Stimulated activated CD8-positive, alpha-beta memory T cell treated with anti-CD3 and anti-CD28 coated beads, Interleukin-4, amount 100 ng/mL, for 48 hours (primary cell): ENCODE results near the gene TMF1.
A peak's percentile ranks its signal among the peaks of the same experiment; 100 is the strongest.

Experiments used
- DNase-seq: peaks from one replicate; pipeline ENCODE4 v3.0.0-alpha.2; 2020

Gene TMF1

GRCh38 chr3:69081583-69082262, 29.6 kb upstream of the TMF1 start:
- peak; percentile 43 for DNase-seq

- peak; percentile 95 for DNase-seq
Observed at GRCh38 chr3:69080233-69080920, 28.2 kb upstream of the TMF1 start, which contains the start of gene UBA3. TSS of gene UBA3 (minus strand) at chr3:69080365. CDS start at chr3:69080353, 12 bp downstream.

- no peak for DNase-seq
Observed at GRCh38 chr3:69079269-69080159, 27.4 kb upstream of the TMF1 start.

- DNase-seq = no peak
Observed at GRCh38 chr3:69072928-69073327, 20.8 kb upstream of the TMF1 start.

GRCh38 chr3:69066121-69066520, 14.0 kb upstream of the TMF1 start:
- DNase-seq = no peak

- DNase-seq = no peak
Observed at GRCh38 chr3:69065318-69065964, 13.3 kb upstream of the TMF1 start.

- no peak for DNase-seq
Observed at GRCh38 chr3:69063636-69064035, 11.5 kb upstream of the TMF1 start.

- no peak for DNase-seq
Observed at GRCh38 chr3:69059688-69060087, 7.6 kb upstream of the TMF1 start.

GRCh38 chr3:69058947-69059224, 6.8 kb upstream of the TMF1 start:
- no peak for DNase-seq

- DNase-seq = no peak
Observed at GRCh38 chr3:69058180-69058946, 6.2 kb upstream of the TMF1 start.

GRCh38 chr3:69052472-69052898, 352 bp upstream of the TMF1 start:
- no peak for DNase-seq

GRCh38 chr3:69048990-69049389, 3.1 kb downstream of the TMF1 start:
- no peak for DNase-seq

GRCh38 chr3:69044608-69045007, 7.5 kb downstream of the TMF1 start:
- DNase-seq = no peak

- no peak for DNase-seq
Observed at GRCh38 chr3:69033470-69033869, 18.7 kb downstream of the TMF1 start.

- DNase-seq = no peak
Observed at GRCh38 chr3:69032737-69033136, 19.4 kb downstream of the TMF1 start.

GRCh38 chr3:69032142-69032541, 20.0 kb downstream of the TMF1 start:
- no peak for DNase-seq

GRCh38 chr3:69031635-69032034, 20.5 kb downstream of the TMF1 start:
- no peak for DNase-seq

- no peak for DNase-seq
Observed at GRCh38 chr3:69020857-69021256, 31.3 kb downstream of the TMF1 start.

- DNase-seq = no peak
Observed at GRCh38 chr3:69020424-69020823, 31.7 kb downstream of the TMF1 start.

GRCh38 chr3:69016901-69017300, 35.2 kb downstream of the TMF1 start:
- no peak for DNase-seq

GRCh38 chr3:69016102-69016501, 36.0 kb downstream of the TMF1 start:
- no peak for DNase-seq

- DNase-seq = no peak
Observed at GRCh38 chr3:69014022-69014580, 38.0 kb downstream of the TMF1 start.
